Measurements from ENCODE around the gene HHIPL1.

HHIPL1 gene

GRCh38 chr14:99677231-99678140 lies 32.6 kb downstream of the HHIPL1 start:
- TF ChIP-seq CTCF (IDR thresholded peaks at IDR 0.05; ENCODE audit: insufficient read depth, low read length): no peak
- no peak for TF ChIP-seq POLR2AphosphoS5 (IDR thresholded peaks at IDR 0.05; ENCODE audit: low read depth)
- no peak for TF ChIP-seq SPI1 (IDR thresholded peaks at IDR 0.05; ENCODE audit: borderline replicate concordance, low read depth)
- TF ChIP-seq GABPA (IDR thresholded peaks at IDR 0.05; ENCODE audit: low read depth): no peak
- no peak for TF ChIP-seq REST (IDR thresholded peaks at IDR 0.05; ENCODE audit: insufficient replicate concordance, low read depth)
- no peak overlapping the region for H3K4me3 ChIP-seq (replicated peaks; ENCODE audit: insufficient read depth, low read length)
- H3K27me3 ChIP-seq (ENCODE audit: insufficient read depth, poor library complexity, severe bottlenecking): no peaks in the 10 kb centered on the region
- H3K27ac ChIP-seq (replicated peaks): no peak overlapping the region
- DNase-seq (ENCODE audit: low read depth in 1 of 2, low spot score in 1 of 2): no peak

GRCh38 chr14:99678198-99678597 lies 33.3 kb downstream of the HHIPL1 start:
- no peak for DNase-seq (ENCODE audit: low read depth in 1 of 2, low spot score in 1 of 2)
- Histone ChIP-seq H3K27me3 (ENCODE audit: insufficient read depth, poor library complexity, severe bottlenecking) (no peaks in the 10 kb centered on the region), H3K27ac (replicated peaks) (no peak overlapping the region), H3K4me3 (replicated peaks; ENCODE audit: insufficient read depth, low read length) (no peak overlapping the region)
- TF ChIP-seq REST (IDR thresholded peaks at IDR 0.05; ENCODE audit: insufficient replicate concordance, low read depth) (no peak), CTCF (IDR thresholded peaks at IDR 0.05; ENCODE audit: insufficient read depth, low read length) (no peak), POLR2AphosphoS5 (IDR thresholded peaks at IDR 0.05; ENCODE audit: low read depth) (no peak), GABPA (IDR thresholded peaks at IDR 0.05; ENCODE audit: low read depth) (no peak), SPI1 (IDR thresholded peaks at IDR 0.05; ENCODE audit: borderline replicate concordance, low read depth) (no peak)

- TF ChIP-seq POLR2AphosphoS5 (IDR thresholded peaks at IDR 0.05; ENCODE audit: low read depth) (no peak), SPI1 (IDR thresholded peaks at IDR 0.05; ENCODE audit: borderline replicate concordance, low read depth) (no peak), REST (IDR thresholded peaks at IDR 0.05; ENCODE audit: insufficient replicate concordance, low read depth) (no peak), GABPA (IDR thresholded peaks at IDR 0.05; ENCODE audit: low read depth) (no peak), CTCF (IDR thresholded peaks at IDR 0.05; ENCODE audit: insufficient read depth, low read length) (no peak)
- DNase-seq (ENCODE audit: low read depth in 1 of 2, low spot score in 1 of 2): no peak
- no peaks in the 10 kb centered on the region for H3K27me3 ChIP-seq (ENCODE audit: insufficient read depth, poor library complexity, severe bottlenecking)
- H3K4me3 ChIP-seq (replicated peaks; ENCODE audit: insufficient read depth, low read length): no peak overlapping the region
- H3K27ac ChIP-seq (replicated peaks): no peak overlapping the region
These were observed 34.2 kb downstream of the HHIPL1 start for GRCh38 chr14:99679111-99679510.
